K562 (cell line): ENCODE results near the gene CEND1.

Experiments
- BCOR ChIP-seq: fragments of 450-650 bp; IDR thresholded peaks from 2 replicates; pipeline ENCODE4 v1.6.1; 2016
- HNRNPK ChIP-seq: fragments of 200-400 bp; formaldehyde crosslinking; IDR thresholded peaks from one replicate; pipeline ENCODE4 v1.6.1; 2018; ENCODE audit warnings: mild to moderate bottlenecking, low read depth, low read length; ENCODE audit not compliant: poor library complexity, severe bottlenecking
- NBN ChIP-seq: fragments of 450-650 bp; IDR thresholded peaks from 2 replicates; pipeline ENCODE4 v1.6.1; 2016; ENCODE audit warnings: low read depth, mild to moderate bottlenecking
- PHB ChIP-seq: fragments of 250-450 bp; sonication (Bioruptor Pico); IDR thresholded peaks from 2 replicates; pipeline ENCODE4 v1.5.0; 2021
- POLR2AphosphoS5 ChIP-seq: IDR thresholded peaks from 2 replicates; pipeline ENCODE4 v1.6.1; 2011; ENCODE audit warnings: mild to moderate bottlenecking, low read depth, low read length, moderate library complexity; ENCODE audit not compliant: control insufficient read depth, insufficient read depth
- RUNX1 ChIP-seq: sonication (generic); IDR thresholded peaks from 2 replicates; pipeline ENCODE4 v1.6.1; 2016; ENCODE audit warnings: antibody characterized with exemption, low read depth
- TEAD2 ChIP-seq: fragments of 450-650 bp; IDR thresholded peaks from 2 replicates; pipeline ENCODE4 v1.6.1; 2016; ENCODE audit warnings: missing genetic modification characterization, control low read depth, missing compliant biosample characterization
- TRIM24 ChIP-seq, 2 experiments: fragments of 450-650 bp; IDR thresholded peaks; 2 replicates each; pipeline ENCODE4 v1.6.1; 2016
- TF ChIP-seq, protein P1 (sequence below): fragments of 250-450 bp; sonication (Bioruptor Pico); IDR thresholded peaks from 2 replicates; pipeline ENCODE4 v1.4.0; 2020; ENCODE audit warnings: mild to moderate bottlenecking, moderate library complexity

DNA sequence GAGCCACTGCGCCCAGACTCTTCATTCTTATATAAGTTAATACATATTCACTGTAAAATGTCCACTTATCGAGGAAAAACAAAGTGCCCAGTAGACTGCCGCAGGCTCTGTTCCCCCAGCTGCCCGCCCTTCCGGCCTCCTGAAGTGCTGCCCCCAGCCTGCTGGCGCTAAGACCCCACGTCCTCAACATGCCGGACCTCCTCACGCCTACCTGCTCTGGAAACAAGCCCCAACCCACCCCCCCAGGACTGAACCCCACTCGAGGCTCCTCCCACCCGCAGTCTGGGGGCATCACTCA, 13.7 kb downstream of the CEND1 start:
- TF ChIP-seq, protein P1, sequence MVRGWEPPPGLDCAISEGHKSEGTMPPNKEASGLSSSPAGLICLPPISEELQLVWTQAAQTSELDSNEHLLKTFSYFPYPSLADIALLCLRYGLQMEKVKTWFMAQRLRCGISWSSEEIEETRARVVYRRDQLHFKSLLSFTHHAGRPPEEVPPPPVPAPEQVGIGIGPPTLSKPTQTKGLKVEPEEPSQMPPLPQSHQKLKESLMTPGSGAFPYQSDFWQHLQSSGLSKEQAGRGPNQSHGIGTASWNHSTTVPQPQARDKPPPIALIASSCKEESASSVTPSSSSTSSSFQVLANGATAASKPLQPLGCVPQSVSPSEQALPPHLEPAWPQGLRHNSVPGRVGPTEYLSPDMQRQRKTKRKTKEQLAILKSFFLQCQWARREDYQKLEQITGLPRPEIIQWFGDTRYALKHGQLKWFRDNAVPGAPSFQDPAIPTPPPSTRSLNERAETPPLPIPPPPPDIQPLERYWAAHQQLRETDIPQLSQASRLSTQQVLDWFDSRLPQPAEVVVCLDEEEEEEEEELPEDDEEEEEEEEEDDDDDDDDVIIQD (CRISPR knock-in tag): no peak
- TF ChIP-seq NBN (no peak), PHB (CRISPR knock-in tag) (no peak), TEAD2 (tag) (no peak), TRIM24 (IDR thresholded peaks at IDR 0.05) (no peak), POLR2AphosphoS5 (no peak), RUNX1 (no peak), HNRNPK (no peak), BCOR (no peak)
